Epithelial cell of esophagus (primary cell): ENCODE results near the gene SMOC2.
"Not testable (repeated sequence)": the region's sequence is repeated elsewhere in the genome, so short reads cannot be mapped to it uniquely, and the experiment has no call there.

Experiments used
- DNase-seq: peaks from one replicate; pipeline ENCODE4 v3.0.0; 2010; ENCODE audit warnings: low read depth
- H3K4me3 ChIP-seq: 2 replicates; pipeline ENCODE4 v1.5.1; 2011; ENCODE audit warnings: mild to moderate bottlenecking, low read length, control low read depth
- CTCF ChIP-seq: IDR thresholded peaks from 2 replicates; pipeline ENCODE4 v1.5.1; 2011; ENCODE audit warnings: low read depth, mild to moderate bottlenecking, low read length, control low read depth, inconsistent platforms; ENCODE audit not compliant: insufficient read depth; ENCODE audit errors: missing control alignments

Gene SMOC2

GRCh38 chr6:168562576-168563151 lies 121.7 kb downstream of the SMOC2 start:
- TF ChIP-seq CTCF, result no peak
- H3K4me3 ChIP-seq, result no peak overlapping the region
- no peak for DNase-seq

- no peak for DNase-seq
- H3K4me3 ChIP-seq, result no peak overlapping the region
- no peak for TF ChIP-seq CTCF
These were observed 122.7 kb downstream of the SMOC2 start for GRCh38 chr6:168563656-168564055.

- H3K4me3 ChIP-seq, result no peak overlapping the region
- no peak for DNase-seq
These were observed 124.1 kb downstream of the SMOC2 start for GRCh38 chr6:168565112-168565511.

GRCh38 chr6:168570211-168570610 lies 129.2 kb downstream of the SMOC2 start:
- H3K4me3 ChIP-seq, result no peak overlapping the region
- TF ChIP-seq CTCF, result no peak
- DNase-seq, result no peak

More at GRCh38 chr6:168565112-168565511, 124.1 kb downstream of the SMOC2 start:
- no peak for TF ChIP-seq CTCF

- TF ChIP-seq CTCF, result no peak
- no peak for DNase-seq
- H3K4me3 ChIP-seq, result no peak overlapping the region
These were observed 130.3 kb downstream of the SMOC2 start for GRCh38 chr6:168571268-168571667.

GRCh38 chr6:168573276-168573835 lies 132.4 kb downstream of the SMOC2 start:
- not testable (repeated sequence) for DNase-seq, H3K4me3 ChIP-seq

- TF ChIP-seq CTCF, result no peak
- no peak overlapping the region for H3K4me3 ChIP-seq
- no peak for DNase-seq
These were observed 133.2 kb downstream of the SMOC2 start for GRCh38 chr6:168574075-168574698.
